DOHH2 (cell line): ENCODE results near the gene MYT1.

Experiments used
- H3F3A ChIP-seq: fragments of 200-600 bp; sonication (generic), shearing (Covaris generic); 2 replicates; pipeline ENCODE4 v1.6.0; 2016; ENCODE audit warnings: antibody characterized with exemption, mild to moderate bottlenecking; ENCODE audit not compliant: control insufficient read depth, insufficient read depth
- H3K27ac ChIP-seq: fragments of 200-600 bp; sonication (generic); 2 replicates; pipeline ENCODE4 v1.5.1; 2014; ENCODE audit warnings: low read depth, mild to moderate bottlenecking, low read length, moderate library complexity
- H3K27me3 ChIP-seq: fragments of 200-600 bp; sonication (generic); 2 replicates; pipeline ENCODE4 v1.6.1; 2014; ENCODE audit warnings: mild to moderate bottlenecking, low read length, mixed read lengths; ENCODE audit not compliant: control insufficient read depth
- H3K36me3 ChIP-seq: fragments of 200-600 bp; sonication (generic); 2 replicates; pipeline ENCODE4 v1.6.1; 2014; ENCODE audit warnings: mild to moderate bottlenecking, low read length, moderate library complexity, mixed read lengths; ENCODE audit not compliant: control insufficient read depth
- H3K4me1 ChIP-seq: fragments of 200-600 bp; sonication (generic); 2 replicates; pipeline ENCODE4 v1.6.1; 2014; ENCODE audit warnings: mild to moderate bottlenecking, low read length, mixed read lengths; ENCODE audit not compliant: control insufficient read depth
- H3K4me2 ChIP-seq: fragments of 200-600 bp; sonication (generic); 2 replicates; pipeline ENCODE4 v1.6.0; 2014; ENCODE audit warnings: mild to moderate bottlenecking, low read length, moderate library complexity
- H3K4me3 ChIP-seq: fragments of 200-600 bp; sonication (generic); 2 replicates; pipeline ENCODE4 v1.5.1; 2014; ENCODE audit warnings: mild to moderate bottlenecking, low read length, mixed read lengths
- H3K79me2 ChIP-seq: fragments of 200-600 bp; sonication (generic); 2 replicates; pipeline ENCODE4 v1.6.1; 2014; ENCODE audit warnings: mild to moderate bottlenecking, low read length, mixed read lengths; ENCODE audit not compliant: control insufficient read depth
- H3K9me2 ChIP-seq: fragments of 200-600 bp; sonication (generic); replicated peaks from 2 replicates; pipeline ENCODE4 v1.6.1; 2014; ENCODE audit warnings: mild to moderate bottlenecking, low read length, mixed read lengths; ENCODE audit not compliant: control insufficient read depth
- H3K9me3 ChIP-seq: fragments of 200-600 bp; sonication (generic); 2 replicates; pipeline ENCODE4 v1.6.1; 2014; ENCODE audit warnings: antibody characterized with exemption, low read length, mixed read lengths; ENCODE audit not compliant: control insufficient read depth, insufficient read depth
- H4K20me1 ChIP-seq: fragments of 200-600 bp; sonication (generic); 2 replicates; pipeline ENCODE4 v1.6.0; 2014; ENCODE audit warnings: low read depth, mild to moderate bottlenecking, antibody characterized with exemption, low read length, moderate library complexity; ENCODE audit not compliant: control insufficient read depth, insufficient read depth
- EZH2phosphoT487 ChIP-seq: fragments of 200-600 bp; sonication (generic); IDR thresholded peaks from 2 replicates; pipeline ENCODE4 v1.6.1; 2017; ENCODE audit warnings: borderline replicate concordance, mild to moderate bottlenecking, antibody characterized with exemption, low read length, moderate library complexity, mixed read lengths
- TF ChIP-seq, protein P1 (sequence below): fragments of 200-600 bp; sonication (generic); IDR thresholded peaks from one replicate; pipeline ENCODE4 v1.5.1; 2014; ENCODE audit warnings: antibody characterized with exemption, mild to moderate bottlenecking, low read depth, low read length; ENCODE audit not compliant: poor library complexity, severe bottlenecking

MYT1 gene

DNA sequence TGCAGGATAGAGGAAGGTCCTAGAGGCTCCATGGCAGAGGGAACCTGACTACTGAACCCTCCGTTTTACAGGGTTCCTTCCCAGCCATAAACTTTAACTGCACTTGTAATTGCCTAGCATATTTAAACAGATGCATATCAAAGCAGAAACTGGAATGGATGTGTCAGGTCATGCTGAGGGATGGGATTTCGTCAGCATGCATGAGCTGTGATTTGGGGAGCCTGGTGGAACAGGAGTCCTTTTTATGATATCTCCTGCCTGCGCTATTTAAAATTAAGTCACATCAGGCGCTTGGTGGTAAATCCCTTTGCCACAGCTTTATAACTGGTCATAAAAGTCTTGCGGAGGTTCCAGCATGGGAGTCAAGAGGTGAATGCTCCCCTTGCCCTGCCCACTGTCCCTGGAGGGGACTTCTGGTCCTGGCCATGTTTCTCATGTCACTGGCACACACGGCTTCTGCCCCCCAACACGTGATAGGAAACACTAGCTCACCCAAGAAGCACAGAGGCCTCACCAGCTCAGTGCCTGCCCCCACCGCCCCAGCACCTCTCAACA, 65.3 kb downstream of the MYT1 start:
- no peak overlapping the region for H3K4me3 ChIP-seq
- no peaks in the 10 kb centered on the region for H3K4me1 ChIP-seq
- no peaks in the 10 kb centered on the region for H3K9me2 ChIP-seq
- no peak overlapping the region for H3K27ac ChIP-seq
- H3K9me3 ChIP-seq, result no peaks in the 10 kb centered on the region
- no peaks in the 10 kb centered on the region for H3K27me3 ChIP-seq
- no peaks in the 10 kb centered on the region for H3F3A ChIP-seq
- H3K36me3 ChIP-seq, result no peaks in the 10 kb centered on the region
- H4K20me1 ChIP-seq, result no peaks in the 10 kb centered on the region
- H3K4me2 ChIP-seq, result no peak overlapping the region
- no peaks in the 10 kb centered on the region for H3K79me2 ChIP-seq
- TF ChIP-seq EZH2phosphoT487, result no peak
- TF ChIP-seq, protein P1, sequence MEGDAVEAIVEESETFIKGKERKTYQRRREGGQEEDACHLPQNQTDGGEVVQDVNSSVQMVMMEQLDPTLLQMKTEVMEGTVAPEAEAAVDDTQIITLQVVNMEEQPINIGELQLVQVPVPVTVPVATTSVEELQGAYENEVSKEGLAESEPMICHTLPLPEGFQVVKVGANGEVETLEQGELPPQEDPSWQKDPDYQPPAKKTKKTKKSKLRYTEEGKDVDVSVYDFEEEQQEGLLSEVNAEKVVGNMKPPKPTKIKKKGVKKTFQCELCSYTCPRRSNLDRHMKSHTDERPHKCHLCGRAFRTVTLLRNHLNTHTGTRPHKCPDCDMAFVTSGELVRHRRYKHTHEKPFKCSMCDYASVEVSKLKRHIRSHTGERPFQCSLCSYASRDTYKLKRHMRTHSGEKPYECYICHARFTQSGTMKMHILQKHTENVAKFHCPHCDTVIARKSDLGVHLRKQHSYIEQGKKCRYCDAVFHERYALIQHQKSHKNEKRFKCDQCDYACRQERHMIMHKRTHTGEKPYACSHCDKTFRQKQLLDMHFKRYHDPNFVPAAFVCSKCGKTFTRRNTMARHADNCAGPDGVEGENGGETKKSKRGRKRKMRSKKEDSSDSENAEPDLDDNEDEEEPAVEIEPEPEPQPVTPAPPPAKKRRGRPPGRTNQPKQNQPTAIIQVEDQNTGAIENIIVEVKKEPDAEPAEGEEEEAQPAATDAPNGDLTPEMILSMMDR, result no peak

DNA sequence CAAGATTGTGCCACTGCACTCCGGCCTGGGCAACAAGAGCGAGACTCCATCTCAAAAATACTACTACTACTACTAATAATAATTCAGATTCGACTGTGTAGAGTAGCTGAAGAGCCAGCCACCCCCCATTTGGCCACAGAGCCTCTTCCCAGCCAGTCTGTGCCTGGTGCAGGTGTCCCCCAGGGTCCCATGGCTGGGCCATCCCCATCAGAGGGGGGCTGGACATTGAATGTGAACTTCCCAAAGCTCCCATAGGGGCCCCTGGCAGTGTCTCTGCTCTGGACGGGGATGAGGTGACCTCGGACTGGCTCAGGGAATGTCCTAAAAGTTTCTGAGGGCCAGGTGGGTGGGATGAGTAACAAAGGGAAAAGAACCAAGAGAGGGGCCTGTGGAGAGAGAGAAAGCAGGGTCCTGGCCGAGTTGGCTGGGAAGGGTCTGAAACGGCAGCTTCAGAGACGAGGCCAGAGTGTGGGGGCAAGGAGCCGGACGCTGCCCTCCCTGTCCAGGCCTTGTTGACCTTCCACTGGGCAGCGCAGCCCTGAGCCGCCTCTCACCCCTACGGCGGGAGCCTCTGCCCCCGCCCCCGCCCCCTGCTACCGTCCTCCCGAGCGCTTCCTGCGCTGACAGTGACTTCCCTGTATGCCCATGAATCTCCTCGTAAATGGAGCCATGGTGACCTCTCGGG, 66.4 kb downstream of the MYT1 start:
- H3K4me1 ChIP-seq, result no peaks in the 10 kb centered on the region
- no peaks in the 10 kb centered on the region for H4K20me1 ChIP-seq
- H3K79me2 ChIP-seq, result no peaks in the 10 kb centered on the region
- no peak overlapping the region for H3K4me3 ChIP-seq
- H3F3A ChIP-seq, result no peaks in the 10 kb centered on the region
- H3K27me3 ChIP-seq, result no peaks in the 10 kb centered on the region
- H3K27ac ChIP-seq, result no peak overlapping the region
- H3K9me3 ChIP-seq, result no peaks in the 10 kb centered on the region
- H3K4me2 ChIP-seq, result no peak overlapping the region
- no peak for TF ChIP-seq EZH2phosphoT487
- no peaks in the 10 kb centered on the region for H3K9me2 ChIP-seq
- no peaks in the 10 kb centered on the region for H3K36me3 ChIP-seq

DNA sequence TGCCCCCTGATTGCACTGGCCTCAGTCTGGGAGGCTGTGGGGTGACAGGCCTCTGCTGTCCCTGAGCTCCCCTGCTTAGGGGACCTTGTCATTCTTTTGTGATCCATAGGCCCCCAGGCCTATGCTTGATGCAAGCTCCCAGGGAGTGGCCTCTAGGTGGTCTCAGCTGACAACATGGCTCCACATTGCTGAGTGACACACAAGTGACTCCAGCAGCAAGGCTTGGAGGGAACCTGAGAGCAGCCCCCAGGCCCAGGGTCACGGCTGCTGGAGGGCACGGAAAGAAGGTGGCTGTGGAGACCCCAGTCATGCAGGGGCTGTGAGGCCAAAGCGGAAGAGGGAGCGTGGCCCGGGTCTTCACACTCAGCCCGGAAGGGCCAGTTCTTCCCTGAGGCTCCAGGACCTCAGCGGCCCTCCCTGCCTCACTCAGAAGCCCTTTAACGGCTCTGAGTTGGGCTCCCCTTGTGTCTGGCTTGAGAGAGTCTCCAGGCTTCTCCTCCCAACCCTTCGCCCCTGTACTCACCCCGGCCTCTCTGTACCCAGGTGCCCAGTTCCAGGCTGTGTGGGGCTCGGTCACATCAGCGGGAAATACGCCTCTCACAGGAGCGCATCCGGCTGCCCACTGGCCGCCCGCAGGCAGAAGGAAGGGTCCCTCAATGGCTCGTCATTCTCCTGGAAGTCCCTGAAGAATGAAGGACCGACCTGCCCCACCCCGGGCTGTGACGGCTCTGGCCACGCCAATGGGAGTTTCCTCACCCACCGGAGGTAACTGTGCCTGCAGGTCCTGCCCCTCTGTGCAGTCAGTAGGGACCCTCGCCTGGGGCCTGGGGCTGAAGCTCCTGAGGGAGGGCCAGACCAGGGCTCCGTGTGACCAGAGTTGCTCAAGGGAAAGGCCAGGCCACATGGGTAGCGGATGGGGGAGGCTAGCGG, 67.6 kb downstream of the MYT1 start:
- H3K4me2 ChIP-seq, result no peak overlapping the region
- no peak overlapping the region for H3K27ac ChIP-seq
- no peaks in the 10 kb centered on the region for H3F3A ChIP-seq
- no peaks in the 10 kb centered on the region for H3K27me3 ChIP-seq
- no peaks in the 10 kb centered on the region for H3K4me1 ChIP-seq
- H3K36me3 ChIP-seq, result no peaks in the 10 kb centered on the region
- no peaks in the 10 kb centered on the region for H3K9me2 ChIP-seq
- H3K79me2 ChIP-seq, result no peaks in the 10 kb centered on the region
- TF ChIP-seq, protein P1, result no peak
- no peak for TF ChIP-seq EZH2phosphoT487
- H3K9me3 ChIP-seq, result no peaks in the 10 kb centered on the region
- no peak overlapping the region for H3K4me3 ChIP-seq
- no peaks in the 10 kb centered on the region for H4K20me1 ChIP-seq
